ENCODE results near the gene EMD.
"Not testable (repeated sequence)": the region's sequence is repeated elsewhere in the genome, so short reads cannot be mapped to it uniquely, and the experiment has no call there.

Gene EMD

DNA sequence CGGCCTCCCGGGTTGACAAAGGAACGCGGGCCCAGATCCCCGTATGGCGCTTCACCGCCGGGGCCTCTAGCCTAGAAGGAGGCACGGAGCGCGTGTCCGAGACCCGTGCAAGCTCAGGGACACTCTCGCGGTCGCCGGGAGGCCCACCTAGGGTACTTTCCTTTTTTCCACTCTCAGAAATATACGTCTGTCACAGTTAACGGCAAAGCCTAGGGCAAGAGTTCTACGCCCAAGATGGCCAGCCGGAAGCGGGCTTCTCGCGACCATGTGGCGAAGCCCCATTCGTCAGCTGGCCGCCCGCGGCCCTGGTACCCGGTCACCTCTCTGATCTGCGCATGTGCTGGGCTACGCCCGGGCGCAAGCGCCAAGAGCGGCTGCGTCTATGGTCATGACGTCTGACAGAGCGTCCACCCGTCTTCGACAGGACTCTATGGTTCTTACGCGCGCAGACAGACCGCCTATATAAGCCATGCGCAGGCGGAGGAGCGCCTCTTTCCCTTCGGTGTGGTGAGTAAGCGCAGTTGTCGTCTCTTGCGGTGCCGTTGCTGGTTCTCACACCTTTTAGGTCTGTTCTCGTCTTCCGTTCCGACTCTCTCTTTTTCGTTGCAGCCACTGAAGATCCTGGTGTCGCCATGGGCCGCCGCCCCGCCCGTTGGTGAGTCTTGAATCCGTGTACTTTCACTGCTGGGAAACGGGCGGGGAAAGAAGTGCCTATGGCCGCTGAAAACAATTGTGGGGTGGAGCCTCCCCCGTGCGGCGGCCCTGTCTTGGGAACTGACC lies 19.0 kb downstream of the EMD start, which contains the start of gene RPL10:
TSS of gene RPL10 (plus strand) at position 490 of the 780 bp plus-strand sequence. CDS start at position 633, 143 bp downstream.
- peak; percentile 95 for DNase-seq

DNA sequence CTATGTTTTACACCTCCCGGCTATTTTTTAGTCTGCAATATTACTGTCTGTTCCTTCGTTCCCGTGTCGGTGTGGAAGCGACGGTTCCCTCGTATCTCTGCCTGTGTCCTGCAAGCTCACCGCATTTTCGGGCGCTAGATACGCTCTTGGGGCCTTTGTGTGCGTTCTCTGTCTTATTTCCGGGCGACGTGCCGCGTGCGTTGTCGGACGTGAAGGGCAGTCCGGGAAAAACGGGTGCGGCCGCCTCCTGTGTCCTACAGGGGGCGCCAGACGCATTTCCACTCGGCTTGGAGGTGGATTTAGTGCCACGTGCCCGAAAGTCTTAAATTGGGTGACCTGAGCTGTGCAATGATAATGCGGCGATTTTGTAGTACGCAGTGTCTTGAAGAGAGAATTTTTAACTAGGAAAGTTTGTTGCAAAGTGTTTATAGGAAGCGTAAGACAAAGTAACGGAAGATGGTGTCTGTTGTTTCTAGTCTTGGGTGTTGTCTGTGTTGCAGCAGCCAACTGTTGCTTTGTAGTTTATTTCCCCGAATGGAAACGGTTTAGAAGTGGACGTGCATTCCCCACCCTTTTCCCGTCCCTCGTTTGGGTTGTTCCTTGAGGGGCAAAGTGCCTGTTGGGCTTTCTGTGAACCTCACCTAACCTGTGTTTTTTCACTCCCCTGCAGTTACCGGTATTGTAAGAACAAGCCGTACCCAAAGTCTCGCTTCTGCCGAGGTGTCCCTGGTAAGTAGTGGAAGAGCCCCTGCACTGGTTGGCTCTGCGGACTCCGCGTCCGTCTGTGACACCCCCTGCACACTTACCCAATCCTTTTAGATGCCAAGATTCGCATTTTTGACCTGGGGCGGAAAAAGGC lies 19.8 kb downstream of the EMD start:
- DNase-seq, result peak; percentile 88

DNA sequence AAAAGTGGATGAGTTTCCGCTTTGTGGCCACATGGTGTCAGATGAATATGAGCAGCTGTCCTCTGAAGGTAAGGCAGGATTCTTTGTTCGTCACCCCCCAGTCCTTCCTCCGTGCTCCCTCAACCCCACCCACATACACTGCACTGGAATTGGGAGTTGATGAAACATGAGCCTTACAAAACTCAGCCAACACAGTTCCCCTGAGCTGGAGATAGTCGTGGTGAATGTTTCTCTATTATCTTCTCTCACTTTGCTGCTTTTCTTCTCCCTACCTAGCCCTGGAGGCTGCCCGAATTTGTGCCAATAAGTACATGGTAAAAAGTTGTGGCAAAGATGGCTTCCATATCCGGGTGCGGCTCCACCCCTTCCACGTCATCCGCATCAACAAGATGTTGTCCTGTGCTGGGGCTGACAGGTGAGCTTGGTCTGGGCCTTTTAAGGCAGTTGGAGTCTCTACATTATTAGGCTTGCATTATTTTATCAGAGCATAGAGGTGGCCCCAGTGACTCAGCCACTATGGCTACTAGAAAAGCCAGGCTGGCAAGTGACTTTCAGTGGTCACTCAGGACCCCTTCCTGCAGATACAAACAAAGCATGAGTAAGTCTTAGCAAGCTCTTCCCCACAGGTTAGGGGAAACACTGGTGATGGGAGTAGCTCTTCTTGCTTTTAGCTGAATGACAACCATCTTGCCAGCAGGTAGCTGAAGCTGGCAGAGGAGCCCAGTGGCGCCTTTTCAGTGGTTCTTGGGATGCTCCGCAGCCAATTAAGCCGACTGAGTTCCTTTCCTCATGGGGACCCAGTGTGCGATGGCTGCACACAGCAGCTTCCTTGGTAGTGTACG lies 20.7 kb downstream of the EMD start:
- DNase-seq, result peak; percentile 52

DNA sequence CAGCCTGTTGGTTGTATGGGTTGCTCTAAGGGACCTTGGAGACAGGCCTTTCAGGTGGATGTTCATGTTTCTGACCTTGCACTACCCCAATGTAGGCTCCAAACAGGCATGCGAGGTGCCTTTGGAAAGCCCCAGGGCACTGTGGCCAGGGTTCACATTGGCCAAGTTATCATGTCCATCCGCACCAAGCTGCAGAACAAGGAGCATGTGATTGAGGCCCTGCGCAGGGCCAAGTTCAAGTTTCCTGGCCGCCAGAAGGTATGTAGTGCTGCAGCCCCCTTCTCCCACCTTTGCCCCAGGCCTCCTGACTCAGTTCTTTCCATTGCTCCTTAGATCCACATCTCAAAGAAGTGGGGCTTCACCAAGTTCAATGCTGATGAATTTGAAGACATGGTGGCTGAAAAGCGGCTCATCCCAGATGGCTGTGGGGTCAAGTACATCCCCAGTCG lies 21.3 kb downstream of the EMD start:
- not testable (repeated sequence) for DNase-seq

DNA sequence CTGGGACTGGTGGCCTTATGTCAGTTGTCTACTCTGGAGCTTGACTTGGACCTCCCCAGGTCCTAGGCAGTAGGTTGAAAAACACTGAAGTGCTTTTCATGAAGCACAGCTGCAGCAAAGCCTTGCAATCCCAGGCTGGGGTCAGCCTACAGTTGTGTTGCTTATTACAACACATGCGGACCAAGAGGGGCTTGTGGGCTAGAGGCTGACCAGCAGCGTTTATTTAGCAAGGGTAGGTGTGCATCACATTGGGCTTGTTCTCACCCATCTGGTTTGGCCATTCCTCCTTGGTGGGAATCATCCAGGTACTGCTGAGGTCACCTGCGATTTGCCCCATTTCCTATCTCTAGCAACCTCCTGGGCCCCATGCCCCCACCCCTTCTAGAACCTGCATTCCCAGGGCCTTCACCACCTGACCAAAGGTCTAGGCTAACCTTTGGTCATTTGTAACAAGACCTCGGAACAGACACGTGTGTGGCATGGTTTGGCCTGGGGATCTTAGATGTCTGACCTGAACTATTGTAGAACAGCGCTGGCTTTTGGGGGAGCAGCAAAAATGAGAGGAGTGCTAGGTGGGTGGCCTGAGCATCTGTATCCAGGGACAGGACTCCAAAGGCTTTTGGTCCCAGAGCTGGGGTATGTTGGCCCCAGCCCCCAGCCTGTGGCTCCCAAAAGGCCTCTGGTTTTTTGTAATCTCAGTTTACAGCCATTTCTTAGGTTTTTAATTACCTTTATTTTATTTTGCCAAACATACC lies 22.1 kb downstream of the EMD start:
- peak; percentile 34 for DNase-seq

DNA sequence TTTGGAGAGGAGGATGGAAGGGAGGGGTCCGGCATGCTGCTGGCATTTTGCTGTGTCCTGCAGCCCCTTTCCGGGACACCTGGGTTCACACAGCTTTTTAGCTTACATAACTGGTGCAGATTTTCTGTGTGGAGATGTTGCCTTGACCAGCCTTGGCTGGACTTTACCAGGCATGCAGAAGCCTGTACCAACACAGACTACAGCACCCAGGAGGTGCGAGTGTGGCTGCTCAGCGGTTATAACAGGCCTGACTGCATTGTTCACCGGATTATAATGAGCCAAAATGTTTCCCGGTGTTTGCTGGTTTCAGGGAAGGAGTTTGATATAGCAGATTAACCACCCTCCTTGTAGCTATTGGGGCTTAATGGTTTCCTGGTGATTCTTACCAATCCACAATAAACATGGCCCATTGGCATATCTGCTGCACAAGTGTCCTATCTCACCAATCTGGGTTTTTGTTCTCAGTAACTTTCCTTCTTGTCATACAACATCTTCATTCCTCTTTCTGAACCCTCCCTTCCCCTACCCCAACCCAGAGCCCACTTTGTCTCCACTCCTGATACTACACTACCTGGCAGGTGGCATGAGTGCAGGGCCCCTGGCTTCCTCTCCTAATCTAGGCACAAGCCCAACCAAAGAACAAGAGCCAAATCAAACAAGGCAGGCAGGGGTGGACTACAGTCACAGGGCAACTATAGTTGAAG lies 23.0 kb downstream of the EMD start:
- no peak for DNase-seq

DNA sequence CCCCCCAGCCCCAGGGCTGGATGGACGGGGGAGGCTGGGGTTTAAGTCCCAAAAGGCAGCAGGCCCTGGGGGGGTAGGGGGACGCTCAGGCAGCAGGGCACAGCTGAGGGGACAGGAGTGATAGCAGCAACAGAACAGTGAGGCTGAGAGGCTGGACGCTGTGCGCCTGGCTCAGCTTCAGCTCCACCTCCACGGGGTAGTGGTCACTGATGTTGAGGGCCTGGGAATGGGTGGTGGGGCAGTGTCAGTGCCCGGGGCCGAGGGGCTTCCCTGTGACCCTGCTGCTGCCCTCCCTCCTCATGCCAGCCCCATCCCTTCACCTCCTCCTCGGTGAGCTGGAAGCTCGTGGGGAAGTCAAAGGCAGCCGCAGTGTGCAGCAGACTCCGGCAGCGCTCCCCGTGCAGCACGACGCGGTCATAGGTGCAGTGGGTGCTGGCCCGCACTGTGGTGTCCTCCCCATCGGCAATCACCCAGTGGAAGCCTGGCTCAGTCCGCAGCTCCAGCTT lies 23.6 kb downstream of the EMD start:
- no peak for DNase-seq

DNA sequence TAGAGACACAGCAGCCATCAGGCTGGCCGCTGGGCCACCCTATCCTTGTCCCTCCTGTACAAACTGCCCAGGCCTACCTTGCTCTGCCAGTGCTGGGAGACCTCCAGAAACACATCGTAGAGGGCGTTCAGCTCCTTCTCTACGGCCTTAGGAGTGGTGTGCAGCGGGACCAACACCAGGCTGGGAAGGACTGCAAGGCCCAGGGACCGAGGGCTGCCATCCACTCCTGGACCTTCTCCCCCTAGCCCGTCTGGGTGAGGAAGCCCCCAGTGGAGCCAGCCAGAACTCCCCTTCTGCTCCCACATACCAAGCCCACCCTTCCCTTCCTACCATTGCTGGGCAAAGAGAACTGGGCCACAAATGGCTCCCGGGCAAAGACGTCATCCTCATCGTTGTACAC lies 24.1 kb downstream of the EMD start:
- DNase-seq, result no peak

DNA sequence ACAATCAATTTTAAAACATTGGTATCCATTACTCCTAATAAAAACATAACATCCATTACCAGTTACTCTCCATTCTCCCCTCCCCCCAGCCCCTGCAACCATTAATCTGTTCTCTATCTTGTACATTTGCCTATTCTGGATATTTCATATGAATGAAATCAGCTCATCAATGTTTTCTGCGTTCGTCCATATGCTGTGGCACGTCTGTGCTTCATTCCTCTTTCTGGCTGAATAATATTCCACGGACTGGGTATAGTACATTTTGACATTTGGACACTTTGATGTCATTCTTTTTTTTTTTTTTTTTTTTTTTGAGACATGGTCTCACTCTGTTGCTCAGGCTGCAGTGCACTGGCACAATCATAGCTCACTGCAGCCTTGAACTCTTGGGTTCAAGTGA lies 24.8 kb downstream of the EMD start:
- no peak for DNase-seq

DNA sequence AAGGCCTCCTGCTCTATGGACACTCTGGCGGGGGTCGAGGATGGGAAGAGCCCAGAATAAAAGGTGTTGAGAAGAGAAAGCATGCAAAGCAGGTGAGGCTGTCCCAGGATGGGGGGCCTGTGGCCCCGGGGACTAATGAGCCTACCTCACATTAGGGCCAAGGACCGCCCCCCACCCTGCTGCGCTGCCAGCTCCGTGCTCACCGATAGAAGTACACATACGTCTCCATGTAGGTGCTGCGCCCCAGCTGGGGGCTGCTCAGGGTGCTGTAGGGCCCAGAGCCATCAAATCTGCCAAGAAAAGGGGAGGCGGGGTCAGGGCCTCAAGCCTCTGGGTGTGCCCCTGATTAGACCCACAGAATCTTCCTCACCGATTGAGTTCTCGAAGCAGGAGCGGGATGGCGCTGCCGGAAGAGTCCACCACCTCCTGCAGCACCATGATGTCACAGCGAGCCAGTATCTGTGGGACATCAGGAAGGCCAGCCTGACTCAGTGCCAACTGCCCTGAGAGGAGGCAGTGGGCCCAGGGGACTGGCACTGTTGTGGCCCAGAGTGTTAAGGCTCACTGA lies 25.6 kb downstream of the EMD start:
- DNase-seq, result no peak

DNA sequence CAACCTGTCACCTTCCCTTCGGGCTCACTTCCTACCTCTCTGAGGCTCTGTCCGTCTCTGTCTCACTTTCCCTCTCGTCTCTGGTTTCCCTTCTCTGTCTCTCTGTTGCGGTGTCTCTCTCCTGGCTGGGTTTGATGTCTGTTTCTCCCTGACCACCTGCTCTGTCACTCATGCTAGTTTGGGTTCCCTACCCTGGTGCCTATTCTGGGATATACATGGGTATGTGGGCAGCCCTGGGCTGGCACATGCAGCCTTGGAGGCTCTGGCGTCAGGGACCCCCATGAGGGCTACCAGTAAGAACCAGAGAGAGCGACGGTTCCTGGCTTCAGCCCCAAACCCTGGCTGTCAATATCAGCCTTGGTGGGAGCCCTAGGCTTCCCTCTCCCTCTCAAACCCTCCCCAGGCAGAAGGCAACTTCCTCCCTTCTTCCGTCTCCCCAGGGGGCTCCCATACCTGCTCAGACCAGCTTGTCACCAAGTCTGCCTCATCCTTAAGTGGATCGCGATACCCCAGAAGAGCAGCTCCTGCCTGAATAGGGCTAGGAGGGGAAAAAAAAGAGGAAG lies 29.6 kb downstream of the EMD start:
- DNase-seq, result no peak

DNA sequence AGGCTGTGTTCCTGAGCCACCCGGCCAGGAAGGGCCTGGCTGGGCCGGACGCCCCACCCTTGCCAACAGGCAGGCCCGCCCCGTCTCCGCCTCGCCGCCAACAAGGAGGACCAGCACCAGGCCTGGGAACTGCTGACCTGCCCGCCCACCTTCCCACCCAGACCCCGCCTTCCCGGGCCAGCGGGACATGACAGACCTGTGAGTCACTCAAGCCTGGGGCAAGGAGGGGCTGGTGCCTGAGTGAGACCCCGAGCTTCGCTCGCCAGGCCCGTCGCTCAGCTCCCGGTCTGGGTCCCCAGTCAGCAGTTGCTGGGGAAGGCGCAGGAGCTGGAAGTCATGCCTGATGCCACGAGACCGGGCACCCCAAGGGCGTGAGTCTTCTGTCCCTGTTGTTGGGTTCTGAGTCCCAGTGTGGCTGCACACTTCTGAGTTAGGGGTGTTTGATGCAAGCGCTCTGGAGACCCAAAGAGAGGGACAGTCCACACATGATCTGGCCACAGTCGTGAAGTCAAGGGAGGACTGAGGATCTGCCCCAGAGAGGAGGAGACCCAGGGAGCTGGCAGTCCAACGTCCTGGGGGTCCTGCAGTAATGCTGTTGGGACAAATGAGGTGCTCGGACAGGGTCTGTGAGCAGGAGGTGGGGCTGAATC lies 30.3 kb downstream of the EMD start, which contains the start of gene DNASE1L1:
TSS of gene DNASE1L1 (minus strand) at position 33 of the 650 bp plus-strand sequence. CDS start 3,686 bp downstream, outside the sequence.
- no peak for DNase-seq

DNA sequence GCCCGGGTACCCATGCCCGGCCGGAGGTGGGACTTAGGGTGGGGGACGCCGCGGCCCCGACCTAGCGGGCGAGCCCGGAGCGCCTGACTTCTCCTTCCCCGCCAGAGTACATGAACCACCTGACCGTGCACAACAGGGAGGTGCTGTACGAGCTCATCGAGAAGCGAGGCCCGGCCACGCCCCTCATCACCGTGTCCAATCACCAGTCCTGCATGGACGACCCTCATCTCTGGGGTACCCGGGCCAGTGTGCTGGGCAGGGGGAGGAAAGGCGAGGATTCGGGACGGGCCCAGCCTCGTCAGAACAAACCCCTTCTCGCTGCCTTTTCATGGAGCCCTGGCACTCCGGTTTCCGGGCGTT lies 32.9 kb downstream of the EMD start:
- peak; percentile 69 for DNase-seq

DNA sequence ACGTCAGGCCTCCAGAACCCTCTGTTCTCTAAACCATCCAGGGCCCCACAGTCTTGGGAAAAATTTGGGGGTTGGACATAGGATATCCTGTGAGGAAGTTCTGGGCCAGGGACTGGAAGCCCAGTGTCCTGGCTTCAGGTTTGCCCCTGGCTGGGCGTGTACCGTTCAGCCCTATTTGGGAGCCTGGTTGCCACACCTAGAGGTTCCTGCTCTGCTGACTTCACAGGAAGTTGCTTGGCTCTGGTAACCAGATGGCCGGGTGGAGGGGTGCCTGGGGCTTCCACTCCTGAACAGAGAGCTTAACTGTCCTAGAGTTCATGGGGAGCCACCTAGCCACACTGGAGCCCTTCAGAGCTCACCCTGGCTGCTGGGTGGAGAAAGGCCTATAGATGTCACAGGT lies 33.4 kb downstream of the EMD start:
- DNase-seq, result peak; percentile 60

DNA sequence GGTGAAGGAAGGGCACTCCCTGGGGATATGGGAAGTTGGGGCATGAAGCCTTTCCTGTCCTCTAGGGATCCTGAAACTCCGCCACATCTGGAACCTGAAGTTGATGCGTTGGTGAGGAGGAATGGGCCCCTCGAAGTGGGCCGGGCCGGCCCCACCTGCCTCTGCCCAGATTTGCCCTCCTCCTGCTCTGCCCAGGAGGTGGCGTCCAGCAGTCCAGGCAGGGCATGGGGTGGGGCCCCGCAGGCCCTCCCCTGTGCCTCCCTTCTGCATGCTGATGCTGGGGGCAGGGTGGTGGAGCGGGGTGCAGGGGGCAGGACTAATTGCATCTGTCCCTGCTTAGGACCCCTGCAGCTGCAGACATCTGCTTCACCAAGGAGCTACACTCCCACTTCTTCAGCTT lies 34.0 kb downstream of the EMD start:
- DNase-seq, result no peak

DNA sequence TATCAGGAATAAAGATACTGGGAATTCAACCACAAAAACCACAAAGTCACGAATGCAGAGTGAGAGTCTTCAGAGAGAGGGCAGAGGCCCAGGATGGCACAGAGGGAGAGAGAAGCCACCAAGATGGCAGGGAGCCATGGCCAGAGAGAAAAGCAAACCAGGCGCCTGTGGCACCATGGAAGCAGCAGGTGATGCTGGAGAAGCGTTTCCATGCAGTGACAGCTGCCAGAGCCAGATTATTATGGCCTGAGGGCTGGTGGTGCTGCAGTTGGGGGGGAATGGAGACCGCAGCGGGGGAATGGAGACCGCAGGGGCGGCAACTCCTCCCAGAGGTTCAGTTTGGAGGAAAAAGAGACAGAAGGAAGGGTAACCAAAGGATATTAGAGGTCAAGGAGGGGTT lies 38.1 kb downstream of the EMD start:
- DNase-seq, result no peak

DNA sequence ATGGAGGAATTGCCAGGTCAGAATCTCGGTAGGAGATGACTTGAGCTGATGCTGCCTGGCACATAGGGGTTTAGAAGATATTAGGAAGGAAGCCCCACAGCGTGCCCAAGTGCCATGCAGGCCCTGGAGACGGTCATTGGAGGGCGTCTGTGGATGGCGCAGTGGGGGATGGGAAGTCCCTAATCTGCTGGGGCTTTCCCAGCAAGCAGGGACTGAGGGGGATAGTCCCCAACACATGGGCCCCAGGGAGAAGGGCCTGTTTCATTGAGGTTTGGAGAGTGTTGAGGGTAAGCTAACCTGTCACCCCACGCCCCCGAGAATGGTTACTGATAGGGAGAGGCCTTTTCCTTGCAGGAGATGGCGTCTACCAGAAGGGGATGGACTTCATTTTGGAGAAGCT lies 40.1 kb downstream of the EMD start:
- DNase-seq, result no peak

DNA sequence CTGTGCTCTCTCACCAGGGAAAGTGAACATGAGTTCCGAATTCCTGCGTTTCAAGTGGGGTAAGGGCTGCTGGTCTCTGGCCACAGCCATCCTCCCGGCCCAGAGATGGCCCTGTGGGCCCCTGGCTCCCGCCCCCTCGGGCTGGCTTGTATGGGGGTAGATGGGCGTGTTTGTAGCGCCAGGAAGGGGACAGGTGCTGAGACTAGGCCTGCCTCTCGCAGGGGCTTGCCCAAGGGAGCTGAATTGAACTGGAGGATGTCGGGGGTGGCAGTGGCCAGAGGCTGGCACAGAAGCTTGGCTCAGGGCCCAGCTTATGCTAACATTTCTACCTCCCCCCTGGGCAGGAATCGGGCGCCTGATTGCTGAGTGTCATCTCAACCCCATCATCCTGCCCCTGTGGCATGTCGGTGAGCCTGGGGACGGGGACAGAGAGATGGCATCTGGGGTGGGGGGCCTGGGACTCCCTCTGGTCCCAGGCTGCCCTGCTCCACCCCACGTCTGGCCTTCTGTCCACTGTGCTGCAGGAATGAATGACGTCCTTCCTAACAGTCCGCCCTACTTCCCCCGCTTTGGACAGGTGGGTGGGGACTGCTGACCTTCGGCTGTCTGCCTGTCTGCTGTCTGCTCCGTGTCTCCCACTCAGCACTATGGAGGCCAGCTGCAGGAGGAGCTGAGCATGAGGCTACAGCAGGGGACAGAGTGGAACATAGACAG lies 40.8 kb downstream of the EMD start:
- no peak for DNase-seq

DNA sequence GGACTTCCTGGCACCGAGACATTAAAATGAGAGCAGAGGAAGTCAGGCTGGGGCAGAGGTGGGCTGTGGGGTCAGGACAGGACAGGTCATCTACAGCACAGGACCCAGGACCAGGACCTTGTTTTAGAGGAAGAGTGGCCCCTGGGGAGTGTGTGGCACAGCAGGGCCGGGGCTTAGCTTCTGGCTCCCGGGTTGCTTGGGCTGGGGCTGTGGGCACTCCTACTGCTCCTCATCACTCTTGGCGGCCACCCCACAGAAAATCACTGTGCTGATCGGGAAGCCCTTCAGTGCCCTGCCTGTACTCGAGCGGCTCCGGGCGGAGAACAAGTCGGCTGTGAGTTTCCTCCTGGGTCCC lies 41.3 kb downstream of the EMD start:
- DNase-seq, result no peak

All from CD4-positive, alpha-beta T cell treated with Interleukin-17A for 1 hour (primary cell).